ENCODE measurements around the gene DNAH9. TPM values are rescaled to one million over a fixed set of nuclear protein-coding genes. Genes with fewer than 3 reads are reported as not detected.

DNAH9 gene
- total RNA-seq, 1 experiment from 2014 or later = not detected

- no peak for TF ChIP-seq CTCF (IDR thresholded peaks at IDR 0.05; ENCODE audit: insufficient read depth in 1 of 2, low read depth in 1 of 2, low read length in 1 of 2, severe bottlenecking in 1 of 2, unreplicated experiment in 1 of 2)
- Histone ChIP-seq H3K9me3 (no peaks in the 10 kb centered on the region), H3K4me1 (no peaks in the 10 kb centered on the region), H3K4me3 (ENCODE audit: low read depth, low read length) (no peak overlapping the region), H3K27me3 (replicated peaks; ENCODE audit: control insufficient read depth, insufficient read depth, low read length) (no peaks in the 10 kb centered on the region), H3K36me3 (ENCODE audit: control insufficient read depth, insufficient read depth, low read length) (no peaks in the 10 kb centered on the region)
- Mint-ChIP-seq H3K27me3 (ENCODE audit: insufficient read depth, unreplicated experiment) (peaks cover 8% of the 10 kb centered on the region), H3K4me3 (ENCODE audit: unreplicated experiment) (no peak overlapping the region), H3K9me3 (ENCODE audit: unreplicated experiment) (no peaks in the 10 kb centered on the region), H3K4me1 (ENCODE audit: low read depth, unreplicated experiment) (no peaks in the 10 kb centered on the region), H3K36me3 (ENCODE audit: insufficient read depth, unreplicated experiment) (no peaks in the 10 kb centered on the region), H3K27ac (ENCODE audit: unreplicated experiment) (no peak overlapping the region)
- no peak for DNase-seq
- intact Hi-C loops (cut with micrococcal nuclease; ENCODE audit: unreplicated experiment) = no loop called here
- ChIA-PET POLR2A (no interaction called here), CTCF (no interaction called here)
- no TSS peak for BruUV-seq (replicated peaks)
These were observed 24.2 kb downstream of the DNAH9 start for GRCh38 chr17:11622492-11622891.

- Mint-ChIP-seq H3K4me1 (ENCODE audit: low read depth, unreplicated experiment) (no peaks in the 10 kb centered on the region), H3K27me3 (ENCODE audit: insufficient read depth, unreplicated experiment) (peaks cover 8% of the 10 kb centered on the region), H3K4me3 (ENCODE audit: unreplicated experiment) (no peak overlapping the region), H3K9me3 (ENCODE audit: unreplicated experiment) (no peaks in the 10 kb centered on the region), H3K27ac (ENCODE audit: unreplicated experiment) (no peak overlapping the region), H3K36me3 (ENCODE audit: insufficient read depth, unreplicated experiment) (no peaks in the 10 kb centered on the region)
- H3K4me1 ChIP-seq = no peaks in the 10 kb centered on the region
- TF ChIP-seq CTCF (IDR thresholded peaks at IDR 0.05; ENCODE audit: insufficient read depth in 1 of 2, low read depth in 1 of 2, low read length in 1 of 2, severe bottlenecking in 1 of 2, unreplicated experiment in 1 of 2) = no peak
- ChIA-PET POLR2A (no interaction called here), CTCF (no interaction called here)
- no peaks in the 10 kb centered on the region for H3K9me3 ChIP-seq
- H3K27me3 ChIP-seq (replicated peaks; ENCODE audit: control insufficient read depth, insufficient read depth, low read length) = no peaks in the 10 kb centered on the region
- no peak overlapping the region for H3K4me3 ChIP-seq (ENCODE audit: low read depth, low read length)
- no TSS peak for BruUV-seq (replicated peaks)
- no peaks in the 10 kb centered on the region for H3K36me3 ChIP-seq (ENCODE audit: control insufficient read depth, insufficient read depth, low read length)
- no peak for DNase-seq
- intact Hi-C loops (cut with micrococcal nuclease; ENCODE audit: unreplicated experiment) = no loop called here
These were observed 26.7 kb downstream of the DNAH9 start for GRCh38 chr17:11624976-11625375.

- Histone ChIP-seq H3K27me3 (replicated peaks; ENCODE audit: control insufficient read depth, insufficient read depth, low read length) (no peaks in the 10 kb centered on the region), H3K36me3 (ENCODE audit: control insufficient read depth, insufficient read depth, low read length) (no peaks in the 10 kb centered on the region), H3K9me3 (no peaks in the 10 kb centered on the region), H3K4me1 (no peaks in the 10 kb centered on the region), H3K4me3 (ENCODE audit: low read depth, low read length) (no peak overlapping the region)
- Mint-ChIP-seq H3K9me3 (ENCODE audit: unreplicated experiment) (no peaks in the 10 kb centered on the region), H3K27me3 (ENCODE audit: insufficient read depth, unreplicated experiment) (peaks cover 8% of the 10 kb centered on the region), H3K36me3 (ENCODE audit: insufficient read depth, unreplicated experiment) (no peaks in the 10 kb centered on the region), H3K27ac (ENCODE audit: unreplicated experiment) (no peak overlapping the region), H3K4me1 (ENCODE audit: low read depth, unreplicated experiment) (no peaks in the 10 kb centered on the region), H3K4me3 (ENCODE audit: unreplicated experiment) (no peak overlapping the region)
- BruUV-seq (replicated peaks) = no TSS peak
- TF ChIP-seq CTCF (IDR thresholded peaks at IDR 0.05; ENCODE audit: insufficient read depth in 1 of 2, low read depth in 1 of 2, low read length in 1 of 2, severe bottlenecking in 1 of 2, unreplicated experiment in 1 of 2) = no peak
- ChIA-PET CTCF (interaction anchor here (0.6 kb wide), 1 partner anchor 20 kb away, joined by 3 read pairs; no protein-coding TSS in a partner anchor), POLR2A (no interaction called here)
- DNase-seq = no peak
- intact Hi-C loops (cut with micrococcal nuclease; ENCODE audit: unreplicated experiment) = no loop called here
These were observed 27.6 kb downstream of the DNAH9 start for GRCh38 chr17:11625878-11626277.
